SK-N-MC (cell line): ENCODE results near the gene NPFF.

ENCODE experiments used
- DNase-seq: peaks from one replicate; pipeline ENCODE4 v3.0.0-alpha.2; 2011; ENCODE audit warnings: low read depth, low spot score
- H3K27ac ChIP-seq: fragments of 200-600 bp; sonication (generic); 2 replicates; pipeline ENCODE4 v1.5.1; 2016; ENCODE audit warnings: mixed run types
- H3K36me3 ChIP-seq: fragments of 200-600 bp; sonication (generic); 2 replicates; pipeline ENCODE4 v1.6.1; 2017; ENCODE audit warnings: antibody characterized with exemption, low read length, mixed read lengths; ENCODE audit not compliant: insufficient read depth
- H3K4me3 ChIP-seq: fragments of 200-600 bp; sonication (generic); 2 replicates; pipeline ENCODE4 v1.5.1; 2016
- H3K9ac ChIP-seq: fragments of 200-600 bp; sonication (generic); 2 replicates; pipeline ENCODE4 v1.8.0; 2017; ENCODE audit warnings: mixed run types, mixed read lengths; ENCODE audit not compliant: insufficient read length
- H3K9me3 ChIP-seq: fragments of 200-600 bp; sonication (generic); 2 replicates; pipeline ENCODE4 v1.6.1; 2017; ENCODE audit warnings: low read depth, mild to moderate bottlenecking, antibody characterized with exemption, low read length, moderate library complexity, mixed read lengths
- EZH2 ChIP-seq: fragments of 200-600 bp; sonication (generic); IDR thresholded peaks from one replicate; pipeline ENCODE4 v1.6.1; 2017; ENCODE audit warnings: antibody characterized with exemption
- FOXP2 ChIP-seq: optimal IDR thresholded peaks from 2 replicates; pipeline ENCODE3; 2011; ENCODE audit warnings: mild to moderate bottlenecking, moderate library complexity; ENCODE audit not compliant: insufficient read depth; ENCODE audit errors: extremely low read length, control extremely low read depth
- POLR2AphosphoS5 ChIP-seq: IDR thresholded peaks from 2 replicates; pipeline ENCODE4 v1.6.1; 2012; ENCODE audit warnings: mild to moderate bottlenecking, low read depth, low read length, borderline replicate concordance

Gene NPFF

GRCh38 chr12:53500142-53500775 is 7.0 kb downstream of the NPFF start:
- TF ChIP-seq FOXP2 (no peak), EZH2 (no peak), POLR2AphosphoS5 (peak; percentile 76)

GRCh38 chr12:53499266-53500141 is 7.8 kb downstream of the NPFF start, which contains the start of gene MAP3K12:
TSS of gene MAP3K12 (minus strand) at chr12:53499458. CDS start at chr12:53487391, 12,067 bp downstream.
- no peak for TF ChIP-seq FOXP2
- peak; percentile 5; the same call in 1 of the 2 replicates for TF ChIP-seq POLR2AphosphoS5
- Histone ChIP-seq H3K27ac (peak within 1 kb of the TSS; percentile 91), H3K9me3 (no peaks in the 10 kb centered on the region), H3K9ac (peak within 1 kb of the TSS; percentile 72), H3K36me3 (peaks cover 17% of the 10 kb centered on the region), H3K4me3 (peak within 1 kb of the TSS; percentile 99)
- DNase-seq: no peak

More at GRCh38 chr12:53500142-53500775, 7.0 kb downstream of the NPFF start:
- H3K27ac ChIP-seq: peak overlapping the region; percentile 91
- peaks cover 25% of the 10 kb centered on the region for H3K36me3 ChIP-seq
- H3K9ac ChIP-seq: peak overlapping the region; percentile 72
- no peaks in the 10 kb centered on the region for H3K9me3 ChIP-seq
- DNase-seq: no peak
- H3K4me3 ChIP-seq: peak overlapping the region; percentile 99

GRCh38 chr12:53498235-53498630 is 9.1 kb downstream of the NPFF start:
- TF ChIP-seq FOXP2: no peak
- TF ChIP-seq POLR2AphosphoS5: no peak
- no peak for TF ChIP-seq EZH2
- H3K4me3 ChIP-seq: no peak overlapping the region
- no peak for DNase-seq
- H3K9ac ChIP-seq: no peak overlapping the region
- peaks cover 5% of the 10 kb centered on the region; the same call in 1 of the 2 replicates for H3K36me3 ChIP-seq
- no peak overlapping the region for H3K27ac ChIP-seq
- H3K9me3 ChIP-seq: no peaks in the 10 kb centered on the region

GRCh38 chr12:53497461-53497860 is 9.8 kb downstream of the NPFF start:
- Histone ChIP-seq H3K4me3 (no peak overlapping the region), H3K9me3 (no peaks in the 10 kb centered on the region), H3K9ac (no peak overlapping the region), H3K36me3 (no peaks in the 10 kb centered on the region), H3K27ac (no peak overlapping the region)
- no peak for DNase-seq
- TF ChIP-seq FOXP2: no peak
- no peak for TF ChIP-seq POLR2AphosphoS5
- no peak for TF ChIP-seq EZH2

- Histone ChIP-seq H3K27ac (peak overlapping the region; percentile 86; the same call in 1 of the 2 replicates), H3K36me3 (no peaks in the 10 kb centered on the region), H3K4me3 (peak overlapping the region; percentile 57), H3K9me3 (no peaks in the 10 kb centered on the region), H3K9ac (no peak overlapping the region)
- DNase-seq: no peak
- TF ChIP-seq POLR2AphosphoS5 (no peak), FOXP2 (no peak), EZH2 (no peak)
Observed at GRCh38 chr12:53496752-53497032, 10.6 kb downstream of the NPFF start.

- Histone ChIP-seq H3K9me3 (no peaks in the 10 kb centered on the region), H3K36me3 (no peaks in the 10 kb centered on the region), H3K27ac (peak overlapping the region; percentile 86), H3K9ac (peak overlapping the region; percentile 34), H3K4me3 (peak overlapping the region; percentile 57)
- no peak for DNase-seq
- 0 out of 2 replicates have a peak, but pooled peaks have one; percentile 21 for TF ChIP-seq POLR2AphosphoS5
- TF ChIP-seq EZH2: no peak
- TF ChIP-seq FOXP2: no peak
Observed at GRCh38 chr12:53495903-53496751, 11.2 kb downstream of the NPFF start.

GRCh38 chr12:53493610-53494391 is 13.5 kb downstream of the NPFF start:
- H3K9ac ChIP-seq: no peak overlapping the region
- no peak for DNase-seq
- peak overlapping the region; percentile 66 for H3K27ac ChIP-seq
- H3K9me3 ChIP-seq: no peaks in the 10 kb centered on the region
- peak overlapping the region; percentile 76 for H3K4me3 ChIP-seq
- no peaks in the 10 kb centered on the region for H3K36me3 ChIP-seq
- no peak for TF ChIP-seq POLR2AphosphoS5
- TF ChIP-seq EZH2: no peak
- TF ChIP-seq FOXP2: no peak
